Articular chondrocyte of knee joint (primary cell): ENCODE data around the gene TIGD7. TPM values are rescaled to one million over a fixed set of nuclear protein-coding genes. Genes with fewer than 3 reads are reported as not detected.

ENCODE experiments used
- total RNA-seq: library from RNA; depleted of rRNA; stranded (reverse); fragments of >200 nt; gene quantifications from 2 replicates; pipeline ENCODE4 v1.2.3, GENCODE V29; 2012

TIGD7 gene, protein sequence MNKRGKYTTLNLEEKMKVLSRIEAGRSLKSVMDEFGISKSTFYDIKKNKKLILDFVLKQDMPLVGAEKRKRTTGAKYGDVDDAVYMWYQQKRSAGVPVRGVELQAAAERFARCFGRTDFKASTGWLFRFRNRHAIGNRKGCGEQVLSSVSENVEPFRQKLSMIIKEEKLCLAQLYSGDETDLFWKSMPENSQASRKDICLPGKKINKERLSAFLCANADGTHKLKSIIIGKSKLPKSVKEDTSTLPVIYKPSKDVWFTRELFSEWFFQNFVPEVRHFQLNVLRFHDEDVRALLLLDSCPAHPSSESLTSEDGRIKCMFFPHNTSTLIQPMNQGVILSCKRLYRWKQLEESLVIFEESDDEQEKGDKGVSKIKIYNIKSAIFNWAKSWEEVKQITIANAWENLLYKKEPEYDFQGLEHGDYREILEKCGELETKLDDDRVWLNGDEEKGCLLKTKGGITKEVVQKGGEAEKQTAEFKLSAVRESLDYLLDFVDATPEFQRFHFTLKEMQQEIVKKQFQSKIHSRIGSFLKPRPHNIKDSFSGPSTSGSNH
- total RNA-seq: 5.4 and 9.9 TPM in 2 replicates

DNA sequence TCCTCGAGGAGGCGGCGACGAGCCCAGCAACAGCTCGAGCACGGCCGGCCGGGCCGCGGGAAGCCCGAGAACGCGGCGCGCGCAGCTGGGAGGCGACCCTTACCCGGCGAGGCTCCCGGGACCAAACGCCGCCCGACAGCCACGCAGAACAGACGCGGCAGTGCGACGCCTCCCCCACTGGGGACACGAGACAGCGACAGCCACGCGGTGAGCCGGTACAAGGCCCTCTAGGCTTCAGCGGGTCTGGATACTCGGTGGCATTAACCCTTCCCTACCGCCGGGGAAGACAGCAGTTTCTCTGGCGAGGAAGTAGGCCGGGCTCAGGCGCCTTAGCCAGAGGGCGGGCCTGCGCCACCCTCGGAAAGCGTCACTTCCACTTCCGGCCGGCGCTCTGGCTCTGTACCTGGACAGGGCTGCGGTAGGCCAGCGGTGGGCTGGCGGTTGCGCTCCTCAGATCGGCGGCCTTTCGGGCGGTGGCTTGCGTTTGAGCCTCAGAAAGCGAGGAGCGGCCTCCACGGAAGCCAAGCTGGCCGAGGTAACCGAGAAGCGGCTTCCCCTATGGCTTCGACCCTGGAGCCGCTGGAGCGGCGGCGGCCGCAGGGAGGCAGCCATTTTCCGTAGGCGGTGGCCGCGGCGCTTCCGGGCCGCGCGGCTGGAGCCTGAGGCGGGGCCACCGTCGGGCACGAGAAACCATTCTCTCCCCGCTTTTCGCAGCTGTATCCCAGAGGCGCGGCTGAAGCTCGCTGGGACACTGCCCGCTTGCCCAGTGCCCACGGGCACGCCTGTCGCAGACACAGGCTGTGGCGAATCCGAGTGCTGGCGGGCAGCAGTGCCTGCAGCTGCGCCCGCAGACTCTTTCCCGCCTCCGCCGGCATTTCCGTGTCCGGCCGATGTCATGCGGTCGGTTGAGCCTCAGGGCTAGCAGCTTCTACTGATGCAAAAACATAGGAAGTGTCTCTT, at the start of gene TIGD7, which contains the start of gene ZNF75A:
TSS of gene TIGD7 (minus strand) at position 322 of the 960 bp plus-strand sequence. CDS start 4,816 bp downstream, outside the sequence.
TSS of gene ZNF75A (plus strand) at position 389 of the 960 bp plus-strand sequence. CDS start 2,932 bp downstream, outside the sequence.

DNA sequence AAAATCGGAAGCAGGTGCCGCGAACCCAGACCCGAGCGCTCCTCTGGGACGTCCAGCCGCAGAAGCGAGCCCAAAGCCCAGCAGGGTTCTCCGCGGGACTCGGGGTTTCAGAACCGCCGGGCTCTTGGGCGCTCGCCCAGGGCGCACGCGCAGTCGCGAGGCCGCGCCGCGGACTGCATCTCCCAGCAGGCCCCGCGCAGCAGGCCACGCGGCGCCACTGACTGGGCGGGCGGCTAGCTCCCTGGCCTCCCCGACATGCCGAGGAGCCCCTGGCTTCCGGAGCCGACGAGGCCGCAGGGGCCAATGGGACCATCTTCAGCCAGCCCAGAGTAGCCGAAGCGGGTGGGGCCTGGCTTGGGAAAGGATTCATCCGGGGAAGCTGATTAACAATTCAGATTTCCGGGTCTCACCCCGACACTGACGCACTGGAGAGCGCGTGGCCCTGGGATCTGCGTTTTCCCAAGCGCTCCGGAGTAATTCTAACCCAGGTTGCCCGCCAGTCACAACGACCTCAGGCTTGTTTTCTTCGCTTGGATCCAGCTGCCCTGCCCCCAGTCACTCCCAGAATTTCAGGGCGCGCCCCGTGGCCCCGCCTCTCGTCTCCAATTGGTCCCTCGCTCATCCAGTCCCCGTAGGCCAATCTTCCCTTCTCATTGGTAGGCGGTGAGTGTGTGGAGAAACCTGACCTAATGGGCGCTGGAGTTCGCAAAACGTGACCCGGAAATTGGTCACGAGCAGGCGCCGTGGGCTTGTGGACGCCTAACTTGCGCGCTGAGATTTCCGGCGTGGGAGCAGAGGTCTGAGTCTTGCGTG, 22.3 kb downstream of the TIGD7 start, which contains the start of gene ZNF263:
TSS of gene ZNF263 (plus strand) at position 762 of the 813 bp plus-strand sequence. CDS start 328 bp downstream, outside the sequence.

GRCh38 chr16:3256146-3256865, 48.9 kb downstream of the TIGD7 start, which contains the start of gene MEFV:
TSS of gene MEFV (minus strand) at chr16:3256633. CDS start at chr16:3256587, 46 bp downstream.

Other genes starting within 250 kb of the TIGD7 start
- gene IL32, start 239.8 kb downstream of the TIGD7 start, total RNA-seq: 1.3 and 5.6 TPM in 2 replicates
- gene ZSCAN10, start 206.1 kb downstream of the TIGD7 start, total RNA-seq: not detected in 2 replicates
- gene ZNF205, start 192.8 kb downstream of the TIGD7 start, total RNA-seq: 9.7 and 11.8 TPM in 2 replicates
- gene ZNF213, start 170.4 kb downstream of the TIGD7 start, total RNA-seq: 4.2 and 4.8 TPM in 2 replicates
- not detected in 2 replicates for gene OR1F1, start 117.2 kb downstream of the TIGD7 start, total RNA-seq
- 9.3 and 9.8 TPM in 2 replicates for gene ZNF200, start 70.3 kb downstream of the TIGD7 start, total RNA-seq
- gene MEFV, start 48.8 kb downstream of the TIGD7 start, total RNA-seq: 0.11 and 0.13 TPM in 2 replicates
- gene ZNF263, start 21.9 kb downstream of the TIGD7 start, total RNA-seq: 35.3 and 43.6 TPM in 2 replicates
- gene ZNF75A, start 67 bp upstream of the TIGD7 start, total RNA-seq: 23.8 and 26.8 TPM in 2 replicates
- 0.11 TPM in 1 of 2 replicates, not detected in the other for gene OR2C1, start 50.5 kb upstream of the TIGD7 start, total RNA-seq
- 10.4 and 12.7 TPM in 2 replicates for gene ZSCAN32, start 95.6 kb upstream of the TIGD7 start, total RNA-seq
- 8.4 and 9.3 TPM in 2 replicates for gene ZNF174, start 95.8 kb upstream of the TIGD7 start, total RNA-seq
- gene ZNF597, start 138.1 kb upstream of the TIGD7 start, total RNA-seq: 3.1 and 3.8 TPM in 2 replicates
- gene NAA60, start 138.2 kb upstream of the TIGD7 start, total RNA-seq: 18.6 and 19.1 TPM in 2 replicates
- not detected in 2 replicates for gene C16orf90, start 190.1 kb upstream of the TIGD7 start, total RNA-seq
- 25.3 and 34.4 TPM in 2 replicates for gene CLUAP1, start 195.6 kb upstream of the TIGD7 start, total RNA-seq